Activated T-cell treated with anti-CD3 and anti-CD28 coated beads for 48 hours (primary cell): ENCODE data around the gene UBE4B.
"Not testable (repeated sequence)": the region's sequence is repeated elsewhere in the genome, so short reads cannot be mapped to it uniquely, and the experiment has no call there.

Experiments
- DNase-seq: peaks from one replicate; pipeline ENCODE4 v3.0.0-alpha.2; 2020; ENCODE audit warnings: low read depth

The UBE4B gene

GRCh38 chr1:10210841-10211804 lies 178.4 kb downstream of the UBE4B start:
- peak; percentile 20 for DNase-seq

DNA sequence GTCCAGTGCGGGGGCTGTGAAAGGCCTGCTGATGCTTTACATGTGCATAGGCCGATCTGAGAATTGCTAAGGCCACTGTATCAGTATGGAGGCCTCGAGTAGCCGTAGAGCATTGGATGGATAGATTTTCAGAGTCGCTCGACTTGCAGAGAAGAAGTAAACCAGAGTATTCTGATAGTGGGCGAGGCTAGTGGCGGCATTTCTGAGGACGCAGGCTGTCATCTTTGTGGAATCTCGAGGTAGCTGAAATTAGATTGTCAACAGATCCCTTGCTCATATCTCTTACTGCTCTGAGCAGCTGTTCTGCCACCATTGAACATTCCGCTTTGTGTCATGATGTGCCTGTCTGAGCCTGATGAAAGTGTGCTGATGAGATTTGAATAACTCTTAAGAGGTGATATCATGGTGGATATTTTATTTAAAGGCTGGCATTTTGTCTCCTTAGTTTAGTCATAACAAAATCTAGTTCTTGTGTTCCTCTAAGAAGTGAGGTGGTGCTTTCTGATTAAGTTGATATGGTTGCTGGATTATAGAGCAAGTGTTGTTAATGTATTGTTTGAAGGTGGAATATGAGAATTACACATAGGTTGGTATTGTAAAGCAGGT lies 179.2 kb downstream of the UBE4B start:
- no peak for DNase-seq

DNA sequence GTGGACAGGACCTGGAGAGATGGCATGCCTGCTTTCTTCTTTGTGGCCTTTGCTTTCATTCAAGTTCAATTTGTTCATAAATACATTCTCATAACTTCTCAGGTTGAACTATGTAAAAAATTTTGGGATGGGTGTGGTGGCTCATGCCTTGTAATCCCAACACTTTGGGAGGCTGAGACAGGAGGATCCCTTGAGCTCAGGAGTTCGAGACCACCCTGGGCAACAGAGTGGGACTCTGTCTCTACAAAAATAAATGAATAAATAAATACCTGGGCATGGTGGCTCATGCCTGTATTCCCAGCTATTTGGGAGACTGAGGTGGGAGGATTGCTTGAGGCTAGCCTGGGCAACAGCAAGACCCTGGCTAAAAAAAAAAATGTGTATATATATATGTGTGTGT lies 179.7 kb downstream of the UBE4B start:
- DNase-seq = no peak

GRCh38 chr1:10213186-10213705 lies 180.5 kb downstream of the UBE4B start:
- DNase-seq = no peak

GRCh38 chr1:10216090-10216749 lies 183.5 kb downstream of the UBE4B start:
- DNase-seq = no peak

DNA sequence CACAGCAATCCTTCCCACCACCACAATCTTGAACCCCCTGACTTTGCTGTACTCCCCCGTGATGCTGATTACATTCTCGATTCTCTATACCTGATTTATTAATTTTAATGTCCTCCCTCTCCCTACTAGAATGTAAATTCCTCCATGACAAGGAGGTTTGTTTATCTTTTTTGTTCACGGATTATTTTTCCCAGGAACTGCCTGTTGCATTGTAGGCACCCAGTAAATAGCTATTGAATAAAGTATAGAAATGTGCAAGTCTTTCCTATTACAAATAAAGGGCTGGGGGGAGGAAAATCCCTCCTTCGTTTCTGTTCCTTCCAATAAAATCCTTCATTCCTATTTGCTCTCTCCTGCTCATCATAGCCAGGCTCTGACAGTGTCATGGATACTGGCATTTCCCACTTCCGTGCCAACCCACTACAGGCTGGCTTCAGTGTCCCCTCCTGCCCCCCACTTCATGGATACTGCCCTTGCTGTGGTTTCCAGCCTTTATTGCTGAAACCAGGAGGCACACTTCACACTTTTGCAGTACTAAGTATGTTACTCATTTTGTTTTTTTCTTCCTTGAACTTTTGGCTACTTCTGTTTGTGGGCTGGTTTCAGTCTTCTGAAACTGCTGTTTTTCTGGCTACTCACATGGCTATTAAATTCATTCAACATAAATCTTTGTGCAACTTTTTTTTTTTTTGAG lies 185.1 kb downstream of the UBE4B start:
- DNase-seq = no peak

GRCh38 chr1:10220200-10220599 lies 187.4 kb downstream of the UBE4B start:
- DNase-seq = no peak

DNA sequence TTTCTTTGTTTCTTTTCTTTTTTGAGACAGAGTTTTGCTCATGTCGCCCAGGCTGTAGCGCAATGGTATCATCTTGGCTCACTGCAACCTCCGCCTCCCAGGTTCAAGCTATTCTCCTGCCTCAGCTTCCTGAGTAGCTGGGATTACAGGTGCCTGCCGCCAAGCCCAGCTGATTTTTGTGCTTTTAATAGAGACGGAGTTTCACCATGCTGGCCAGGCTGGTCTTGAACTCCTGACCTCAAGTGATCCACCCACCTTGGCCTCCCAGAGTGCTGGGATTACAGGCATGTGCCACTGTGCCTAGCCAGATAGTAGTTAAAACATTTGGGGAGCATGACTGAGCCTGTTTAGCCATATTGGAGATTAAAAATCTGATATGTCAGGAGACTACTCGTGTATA lies 187.9 kb downstream of the UBE4B start:
- not testable (repeated sequence) for DNase-seq

GRCh38 chr1:10225573-10225972 lies 192.8 kb downstream of the UBE4B start:
- no peak for DNase-seq

DNA sequence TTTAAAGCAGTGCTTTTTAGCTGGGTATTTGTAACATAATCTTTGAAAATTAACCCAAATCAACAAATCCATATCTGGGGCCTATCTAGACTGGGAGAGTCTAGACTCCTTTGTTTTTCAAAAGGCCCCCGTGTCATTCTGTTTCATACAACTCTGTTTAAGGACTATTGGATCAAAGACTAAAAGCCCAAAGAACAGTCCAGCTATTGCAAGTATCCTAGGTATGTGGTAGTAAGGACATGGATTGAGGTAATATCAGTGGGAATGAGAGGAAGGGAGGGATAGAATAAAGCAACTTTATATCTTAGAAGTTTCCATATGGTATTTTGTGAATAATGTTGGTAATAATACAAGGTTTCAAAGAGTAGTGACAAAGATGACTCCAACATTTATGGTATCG lies 195.8 kb downstream of the UBE4B start:
- no peak for DNase-seq

GRCh38 chr1:10229903-10230302 lies 197.1 kb downstream of the UBE4B start:
- no peak for DNase-seq
